Osteoblast (primary cell): Measurements from ENCODE around the gene C17orf78. TPM values are rescaled to one million over a fixed set of nuclear protein-coding genes. Genes with fewer than 3 reads are reported as not detected.

Experiments
- DNase-seq: peaks from one replicate; pipeline ENCODE4 v3.0.0; 2011; ENCODE audit warnings: low spot score, mixed read lengths; ENCODE audit not compliant: insufficient read length; ENCODE audit errors: missing footprints
- H2AFZ ChIP-seq: 2 replicates; pipeline ENCODE4 v1.6.0; 2011; ENCODE audit warnings: mild to moderate bottlenecking, low read length
- H3K27ac ChIP-seq: 2 replicates; pipeline ENCODE4 v1.5.1; 2011; ENCODE audit warnings: mild to moderate bottlenecking, low read depth, low read length, moderate library complexity
- H3K27me3 ChIP-seq: 2 replicates; pipeline ENCODE4 v1.6.0; 2012; ENCODE audit warnings: mild to moderate bottlenecking, control low read depth, inconsistent platforms, low read length, moderate library complexity; ENCODE audit not compliant: insufficient read depth
- H3K36me3 ChIP-seq: 2 replicates; pipeline ENCODE4 v1.5.1; 2011; ENCODE audit warnings: mild to moderate bottlenecking, low read length, control low read depth, moderate library complexity; ENCODE audit not compliant: insufficient read depth
- H3K4me1 ChIP-seq: 2 replicates; pipeline ENCODE4 v1.5.1; 2011; ENCODE audit warnings: mild to moderate bottlenecking, low read length, control low read depth, moderate library complexity; ENCODE audit not compliant: insufficient read depth
- H3K4me2 ChIP-seq: 2 replicates; pipeline ENCODE4 v1.6.0; 2011; ENCODE audit warnings: mild to moderate bottlenecking, low read length; ENCODE audit not compliant: insufficient read depth
- H3K4me3 ChIP-seq: fragments of 200-600 bp; sonication (generic); 3 replicates; pipeline ENCODE4 v1.5.1; 2012; ENCODE audit warnings: mild to moderate bottlenecking, low read length, inconsistent platforms; ENCODE audit not compliant: insufficient read depth
- H3K79me2 ChIP-seq: 2 replicates; pipeline ENCODE4 v1.6.0; 2012; ENCODE audit warnings: mild to moderate bottlenecking, low read length, control low read depth, inconsistent platforms; ENCODE audit not compliant: insufficient read depth
- H3K9me3 ChIP-seq: 2 replicates; pipeline ENCODE4 v1.5.1; 2011; ENCODE audit warnings: low read depth, low read length, control low read depth
- H4K20me1 ChIP-seq: 2 replicates; pipeline ENCODE4 v1.6.0; 2012; ENCODE audit warnings: mild to moderate bottlenecking, low read length, control low read depth; ENCODE audit not compliant: insufficient read depth
- CTCF ChIP-seq: IDR thresholded peaks from 2 replicates; pipeline ENCODE4 v1.5.1; 2011; ENCODE audit warnings: mild to moderate bottlenecking, low read depth, low read length, moderate library complexity; ENCODE audit errors: extremely low read depth
- total RNA-seq: library from RNA; depleted of rRNA; stranded (reverse); fragments of >200 nt; gene quantifications from 2 replicates; pipeline ENCODE4 v1.2.3, GENCODE V29; 2012

The C17orf78 gene
- total RNA-seq, 1 donor, result not detected

- DNase-seq, result peak; percentile 94
- Histone ChIP-seq H3K79me2 (no peaks in the 10 kb centered on the region), H3K36me3 (no peaks in the 10 kb centered on the region), H4K20me1 (no peaks in the 10 kb centered on the region), H3K27me3 (no peaks in the 10 kb centered on the region), H3K9me3 (no peaks in the 10 kb centered on the region), H2AFZ (peak overlapping the region; percentile 83), H3K27ac (no peak overlapping the region), H3K4me2 (peak overlapping the region; percentile 26), H3K4me3 (no peak overlapping the region), H3K4me1 (peaks cover 5% of the 10 kb centered on the region)
- TF ChIP-seq CTCF, result peak; percentile 100
Observed at GRCh38 chr17:37373530-37374159, 2.1 kb upstream of the C17orf78 start.

- Histone ChIP-seq H3K36me3 (no peaks in the 10 kb centered on the region), H3K79me2 (no peaks in the 10 kb centered on the region), H3K27me3 (no peaks in the 10 kb centered on the region), H3K4me2 (no peak overlapping the region), H3K9me3 (no peaks in the 10 kb centered on the region), H4K20me1 (peaks cover 3% of the 10 kb centered on the region), H3K27ac (no peak overlapping the region), H3K4me1 (no peaks in the 10 kb centered on the region), H3K4me3 (no peak overlapping the region), H2AFZ (no peak overlapping the region)
- no peak for TF ChIP-seq CTCF
- no peak for DNase-seq
Observed at GRCh38 chr17:37382056-37382455, 6.3 kb downstream of the C17orf78 start.

- Histone ChIP-seq H3K4me2 (no peak overlapping the region), H3K27me3 (no peaks in the 10 kb centered on the region), H2AFZ (no peak overlapping the region), H3K36me3 (no peaks in the 10 kb centered on the region), H4K20me1 (peaks cover 3% of the 10 kb centered on the region), H3K79me2 (no peaks in the 10 kb centered on the region), H3K9me3 (no peaks in the 10 kb centered on the region), H3K4me3 (no peak overlapping the region), H3K27ac (no peak overlapping the region), H3K4me1 (peaks cover 9% of the 10 kb centered on the region)
- TF ChIP-seq CTCF, result no peak
- DNase-seq, result no peak
Observed at GRCh38 chr17:37384560-37385149, 8.9 kb downstream of the C17orf78 start.

GRCh38 chr17:37385474-37385990 is 9.7 kb downstream of the C17orf78 start:
- Histone ChIP-seq H3K27me3 (no peaks in the 10 kb centered on the region), H3K4me3 (no peak overlapping the region), H3K27ac (no peak overlapping the region)

More at GRCh38 chr17:37385474-37385990, 9.7 kb downstream of the C17orf78 start:
- H3K4me2 ChIP-seq, result no peak overlapping the region
- no peaks in the 10 kb centered on the region for H3K9me3 ChIP-seq
- DNase-seq, result no peak
- H3K79me2 ChIP-seq, result no peaks in the 10 kb centered on the region
- no peak for TF ChIP-seq CTCF
- no peaks in the 10 kb centered on the region for H3K36me3 ChIP-seq
- H2AFZ ChIP-seq, result no peak overlapping the region
- H3K4me1 ChIP-seq, result peaks cover 9% of the 10 kb centered on the region
- H4K20me1 ChIP-seq, result peaks cover 3% of the 10 kb centered on the region
